GM10266 (cell line): Measurements from ENCODE around the gene MYO1A.
"Not testable (repeated sequence)": the region's sequence is repeated elsewhere in the genome, so short reads cannot be mapped to it uniquely, and the experiment has no call there.

Experiments
- DNase-seq: peaks from one replicate; pipeline ENCODE4 v3.0.0; 2012; ENCODE audit errors: extremely low spot score
- TF ChIP-seq, protein P1 (sequence below): IDR thresholded peaks from 2 replicates; pipeline ENCODE4 v1.5.1; 2012; ENCODE audit warnings: mild to moderate bottlenecking, low read depth; ENCODE audit not compliant: control insufficient read depth, insufficient read depth; ENCODE audit errors: missing control alignments

MYO1A gene

DNA sequence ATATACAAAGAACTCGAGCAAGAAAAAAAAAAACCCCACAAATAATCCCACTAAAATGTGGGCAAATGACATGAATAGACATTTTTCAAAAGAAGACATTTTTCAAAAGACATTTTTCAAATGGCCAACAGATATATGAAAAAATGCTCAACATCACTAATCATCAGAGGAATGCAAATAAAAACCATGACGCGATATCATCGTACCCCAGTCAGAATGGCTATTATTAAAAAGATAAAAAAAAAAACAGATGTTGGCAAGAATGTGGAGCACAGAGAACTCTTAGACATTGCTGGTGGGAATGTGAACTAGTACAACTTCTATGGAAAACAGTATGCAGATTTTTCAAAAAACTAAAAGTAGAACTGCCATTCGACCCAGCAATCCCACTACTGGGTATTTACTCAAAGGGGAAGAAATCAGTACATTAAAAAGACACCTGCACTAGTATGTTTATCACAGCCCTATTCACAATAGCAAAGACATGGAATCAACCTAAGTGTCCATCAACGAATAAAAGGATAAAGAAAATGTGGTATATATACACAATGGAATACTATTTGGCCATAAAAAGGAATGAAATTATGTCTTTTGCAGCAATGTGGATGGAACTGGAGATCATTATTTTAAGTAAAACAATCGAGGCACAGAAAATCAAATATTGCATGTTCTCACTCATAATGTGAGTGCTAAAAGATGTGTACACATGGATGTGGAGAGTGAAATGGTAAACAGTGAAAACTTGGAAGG is 59.9 kb downstream of the MYO1A start:
- DNase-seq = no peak
- TF ChIP-seq, protein P1, sequence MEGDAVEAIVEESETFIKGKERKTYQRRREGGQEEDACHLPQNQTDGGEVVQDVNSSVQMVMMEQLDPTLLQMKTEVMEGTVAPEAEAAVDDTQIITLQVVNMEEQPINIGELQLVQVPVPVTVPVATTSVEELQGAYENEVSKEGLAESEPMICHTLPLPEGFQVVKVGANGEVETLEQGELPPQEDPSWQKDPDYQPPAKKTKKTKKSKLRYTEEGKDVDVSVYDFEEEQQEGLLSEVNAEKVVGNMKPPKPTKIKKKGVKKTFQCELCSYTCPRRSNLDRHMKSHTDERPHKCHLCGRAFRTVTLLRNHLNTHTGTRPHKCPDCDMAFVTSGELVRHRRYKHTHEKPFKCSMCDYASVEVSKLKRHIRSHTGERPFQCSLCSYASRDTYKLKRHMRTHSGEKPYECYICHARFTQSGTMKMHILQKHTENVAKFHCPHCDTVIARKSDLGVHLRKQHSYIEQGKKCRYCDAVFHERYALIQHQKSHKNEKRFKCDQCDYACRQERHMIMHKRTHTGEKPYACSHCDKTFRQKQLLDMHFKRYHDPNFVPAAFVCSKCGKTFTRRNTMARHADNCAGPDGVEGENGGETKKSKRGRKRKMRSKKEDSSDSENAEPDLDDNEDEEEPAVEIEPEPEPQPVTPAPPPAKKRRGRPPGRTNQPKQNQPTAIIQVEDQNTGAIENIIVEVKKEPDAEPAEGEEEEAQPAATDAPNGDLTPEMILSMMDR = no peak

DNA sequence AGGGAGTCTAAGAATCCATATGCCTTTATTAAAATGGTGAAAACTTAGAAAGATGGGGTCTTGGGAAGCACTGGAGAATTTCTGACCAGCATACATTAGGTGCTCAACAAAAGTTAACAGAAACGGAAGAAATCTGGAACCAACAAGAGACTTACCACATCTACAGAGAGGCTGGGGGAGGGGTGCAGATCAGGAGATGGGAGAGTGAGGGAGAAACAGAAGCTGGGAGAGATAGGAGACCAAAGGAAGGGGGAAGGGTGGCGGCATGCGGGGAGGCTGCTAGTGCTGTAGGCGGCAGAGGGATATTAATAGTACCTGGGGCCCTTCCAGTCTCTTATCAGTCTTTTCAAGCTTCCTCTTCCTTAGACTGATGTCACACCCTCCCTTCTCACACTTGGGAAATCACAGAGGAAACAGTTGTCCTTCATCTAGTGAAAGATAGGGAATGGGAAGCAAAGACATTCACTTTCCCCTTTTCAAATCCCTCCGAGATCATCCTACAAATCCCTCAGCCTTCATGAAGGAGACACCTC is 61.7 kb downstream of the MYO1A start:
- TF ChIP-seq, protein P1 = no peak
- DNase-seq = no peak

DNA sequence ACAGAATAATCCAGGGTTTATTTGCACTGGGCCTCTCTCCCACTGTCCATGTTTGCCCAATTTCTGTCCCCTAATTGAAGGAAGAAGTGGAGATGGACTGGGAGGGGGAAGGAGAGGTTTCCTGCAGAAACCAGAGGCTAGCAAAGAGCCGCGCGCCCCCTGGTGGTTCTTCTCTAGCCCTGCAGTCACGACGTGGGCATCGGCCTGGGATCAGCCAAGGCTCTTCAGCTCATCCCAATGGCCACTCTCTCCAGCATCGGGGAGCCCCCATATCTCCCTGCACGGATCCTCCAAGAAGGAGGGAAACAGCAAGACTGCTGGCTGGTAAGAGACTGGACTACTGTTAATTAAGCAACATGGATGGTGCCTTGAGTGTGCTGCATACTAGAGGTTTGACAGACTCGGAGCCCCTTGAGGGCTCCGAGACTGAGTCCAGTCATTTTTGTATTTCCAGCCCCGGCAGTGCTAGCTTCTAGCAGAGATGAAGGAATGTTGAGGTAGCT is 62.3 kb downstream of the MYO1A start:
- peak; percentile 75 for DNase-seq
- TF ChIP-seq, protein P1 = peak; percentile 96

DNA sequence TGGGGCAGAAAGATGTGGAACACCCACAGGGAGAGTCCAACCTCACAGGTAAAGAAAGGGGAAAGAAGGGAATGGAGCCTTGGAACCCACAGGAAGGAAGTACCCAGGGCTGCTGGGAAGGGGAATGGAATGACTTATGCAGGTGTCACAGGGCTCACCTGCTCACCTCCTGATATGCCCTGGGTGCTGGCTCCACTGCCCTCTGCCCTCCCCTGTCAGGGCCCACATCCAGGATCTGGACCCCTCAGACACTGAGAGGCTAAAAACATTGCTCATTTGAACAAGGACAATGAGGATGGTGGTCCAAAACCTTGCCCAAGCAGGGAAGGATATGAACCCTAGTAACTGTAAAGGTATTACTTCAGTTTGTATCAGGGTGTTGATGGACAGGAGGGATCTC is 62.9 kb downstream of the MYO1A start:
- TF ChIP-seq, protein P1 = no peak
- DNase-seq = no peak

DNA sequence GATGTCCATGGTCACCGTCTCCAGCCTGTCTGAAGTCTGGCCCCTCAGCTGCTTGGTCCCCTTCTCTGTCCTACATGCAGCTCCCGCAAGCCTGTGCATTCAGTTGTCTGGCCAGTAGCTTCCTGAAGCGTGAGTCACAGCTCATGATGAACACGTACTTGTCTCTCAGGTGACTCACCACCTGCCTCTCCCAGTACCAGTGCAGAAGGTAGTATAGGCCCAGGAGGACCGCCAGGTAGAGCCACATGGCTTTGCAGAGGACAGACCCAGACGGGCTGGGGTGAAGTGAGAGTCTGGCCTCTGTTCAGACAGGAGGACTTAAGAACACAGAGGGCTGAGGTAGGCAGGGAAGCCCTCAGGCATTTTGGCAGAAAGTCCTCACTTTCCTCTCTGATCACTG is 64.2 kb downstream of the MYO1A start:
- DNase-seq = not testable (repeated sequence)

DNA sequence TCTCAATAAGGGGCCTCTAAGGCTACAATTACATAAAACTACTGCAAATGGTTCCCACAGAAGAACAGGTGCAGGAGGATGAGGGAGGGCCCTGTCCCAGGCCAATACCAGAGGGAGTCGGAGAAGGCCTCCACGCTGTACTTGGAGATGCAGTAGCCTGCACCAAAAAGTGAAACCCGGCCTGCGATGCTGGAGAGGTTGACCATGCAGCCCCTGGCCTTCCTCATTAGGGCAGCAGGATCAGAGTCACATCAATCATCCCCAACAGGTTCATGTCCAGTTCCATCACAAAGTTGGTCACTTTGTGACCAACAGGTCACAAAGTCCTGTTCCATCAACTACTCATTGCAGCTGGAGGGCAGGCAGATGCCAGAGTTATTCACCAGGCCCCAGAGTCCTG is 66.5 kb downstream of the MYO1A start:
- TF ChIP-seq, protein P1 = no peak

DNA sequence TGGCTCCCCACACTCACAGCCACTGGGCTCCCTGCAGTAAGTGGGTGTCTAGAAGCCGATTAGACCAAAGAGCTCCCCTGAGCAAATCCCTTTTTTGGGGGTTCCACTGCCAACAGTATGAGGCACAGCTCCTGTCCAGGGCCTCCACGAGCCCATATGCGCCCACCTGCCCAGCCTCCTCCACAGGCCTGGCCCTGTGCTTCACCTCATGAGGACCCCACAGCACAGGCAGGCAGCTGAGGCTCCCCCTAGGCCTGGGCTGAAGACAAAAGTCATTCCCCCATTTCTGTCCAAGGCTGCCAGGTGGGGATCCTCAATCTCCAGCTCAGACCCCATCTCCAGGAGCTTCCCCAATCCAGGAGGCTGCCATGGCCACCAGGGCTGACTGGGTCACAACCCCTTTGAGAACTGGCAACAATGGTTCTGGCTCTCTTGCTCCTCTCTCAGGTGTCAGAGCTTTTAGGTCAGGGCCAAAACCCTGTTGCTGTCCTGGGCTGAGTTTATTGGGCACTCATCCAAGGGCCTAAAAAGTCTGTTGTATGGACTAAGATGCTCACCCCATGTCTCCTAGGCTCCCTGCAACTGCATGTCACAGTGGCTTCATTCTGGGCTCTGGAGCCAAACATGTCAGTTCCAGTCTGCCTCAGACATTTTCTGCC is 67.2 kb downstream of the MYO1A start:
- not testable (repeated sequence) for DNase-seq

More for the DNA sequence above, 66.5 kb downstream of the MYO1A start:
- no peak for DNase-seq

DNA sequence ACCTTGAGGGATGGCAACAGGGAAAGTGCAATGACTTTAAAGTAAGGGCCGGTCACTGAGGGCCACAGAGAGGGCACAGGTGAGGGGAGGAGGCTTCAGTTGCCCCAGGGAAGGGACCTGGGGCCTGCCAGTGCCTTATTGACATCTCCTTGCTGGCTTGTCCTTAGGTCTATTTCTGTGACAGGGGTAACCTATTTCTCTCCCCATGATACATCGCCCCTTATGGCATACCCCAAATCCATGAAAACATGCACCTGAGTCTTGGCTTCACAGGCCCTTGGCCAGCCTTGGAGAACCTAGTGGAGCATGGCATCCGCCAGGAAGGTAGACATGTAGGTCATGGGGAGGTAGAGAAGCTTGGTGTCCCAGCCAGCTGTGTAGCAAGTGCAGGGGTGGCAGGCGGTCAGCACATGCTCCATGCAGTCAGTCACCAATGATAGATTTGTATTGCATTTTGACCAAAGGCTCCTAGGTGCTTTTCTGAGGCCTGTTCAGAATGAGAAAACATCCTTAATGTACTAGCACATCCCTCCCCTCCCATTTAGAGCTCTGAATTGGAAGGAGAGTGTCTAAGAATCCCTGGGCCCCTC is 68.9 kb downstream of the MYO1A start:
- no peak for DNase-seq
- TF ChIP-seq, protein P1 = no peak
